ENCODE data around the gene SLC16A3. TPM values are rescaled to one million over a fixed set of nuclear protein-coding genes. Genes with fewer than 3 reads are reported as not detected.

Gene SLC16A3
- total RNA-seq, 4 donors from 2014 or later = 18.8 to 32.9 (median 21.7) TPM

DNA sequence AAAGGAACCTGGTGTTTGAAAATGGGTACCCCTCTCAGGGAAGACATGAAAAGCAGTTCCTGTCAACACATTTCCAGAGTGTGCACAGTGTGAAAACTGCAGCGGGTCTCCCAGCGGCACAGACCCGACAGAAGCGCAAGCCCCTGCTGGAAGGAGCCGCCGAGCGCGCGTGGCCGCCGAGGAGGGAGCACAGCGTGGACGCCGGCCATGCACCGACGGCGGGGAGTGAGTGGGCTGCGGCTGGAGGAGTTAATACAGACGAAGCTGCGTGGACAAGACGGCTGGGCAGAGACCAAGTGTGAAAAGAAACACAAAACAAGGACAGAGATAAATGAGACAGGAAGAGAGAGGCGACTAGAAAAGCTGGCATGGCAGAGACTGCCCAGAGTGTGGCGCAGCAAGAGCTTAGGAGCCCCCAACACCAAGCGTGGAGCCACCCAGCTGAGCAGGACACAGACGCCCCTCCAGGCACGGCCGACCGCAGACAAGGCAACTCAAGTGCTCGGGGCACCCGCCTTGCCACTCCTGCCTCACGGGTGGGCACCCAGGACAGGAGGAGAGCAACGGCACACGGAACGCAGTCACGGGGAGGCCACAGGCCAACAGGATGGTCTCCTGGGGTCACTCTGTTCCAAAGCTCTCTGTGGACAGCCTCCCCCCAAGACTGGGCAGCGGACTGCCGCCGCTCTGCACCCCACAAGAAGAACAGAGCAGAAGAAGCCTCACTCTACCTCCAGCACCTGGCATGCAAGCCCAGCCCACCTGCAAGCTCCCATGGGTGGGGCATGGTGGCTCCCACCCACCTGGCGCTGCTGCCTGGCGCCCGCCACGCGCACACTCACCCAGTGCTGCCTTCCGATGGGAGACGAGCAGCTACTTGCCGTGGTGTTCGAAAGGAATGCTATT, 16.5 kb downstream of the SLC16A3 start:
- DNase-seq = no peak
- H3K27me3 ChIP-seq = no peaks in the 10 kb centered on the region
- no peak for TF ChIP-seq POLR2A (IDR thresholded peaks at IDR 0.05)
- TF ChIP-seq, protein P1, sequence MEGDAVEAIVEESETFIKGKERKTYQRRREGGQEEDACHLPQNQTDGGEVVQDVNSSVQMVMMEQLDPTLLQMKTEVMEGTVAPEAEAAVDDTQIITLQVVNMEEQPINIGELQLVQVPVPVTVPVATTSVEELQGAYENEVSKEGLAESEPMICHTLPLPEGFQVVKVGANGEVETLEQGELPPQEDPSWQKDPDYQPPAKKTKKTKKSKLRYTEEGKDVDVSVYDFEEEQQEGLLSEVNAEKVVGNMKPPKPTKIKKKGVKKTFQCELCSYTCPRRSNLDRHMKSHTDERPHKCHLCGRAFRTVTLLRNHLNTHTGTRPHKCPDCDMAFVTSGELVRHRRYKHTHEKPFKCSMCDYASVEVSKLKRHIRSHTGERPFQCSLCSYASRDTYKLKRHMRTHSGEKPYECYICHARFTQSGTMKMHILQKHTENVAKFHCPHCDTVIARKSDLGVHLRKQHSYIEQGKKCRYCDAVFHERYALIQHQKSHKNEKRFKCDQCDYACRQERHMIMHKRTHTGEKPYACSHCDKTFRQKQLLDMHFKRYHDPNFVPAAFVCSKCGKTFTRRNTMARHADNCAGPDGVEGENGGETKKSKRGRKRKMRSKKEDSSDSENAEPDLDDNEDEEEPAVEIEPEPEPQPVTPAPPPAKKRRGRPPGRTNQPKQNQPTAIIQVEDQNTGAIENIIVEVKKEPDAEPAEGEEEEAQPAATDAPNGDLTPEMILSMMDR (IDR thresholded peaks at IDR 0.05) = no peak
- H3K36me3 ChIP-seq = peaks cover 47 to 87% (median 58%) of the 10 kb centered on the region in 3 donors
- H3K27ac ChIP-seq = peak overlapping the region; percentile 79 to 88 (median 84)
- H3K4me3 ChIP-seq = no peak overlapping the region
- intact Hi-C loops (cut with DNase I) = no loop called here
- H3K9me3 ChIP-seq = no peaks in the 10 kb centered on the region
- H3K4me1 ChIP-seq = peaks cover 52 to 96% (median 58%) of the 10 kb centered on the region in 3 donors
- WGBS, 2 donors = 78 to 79% methylated on average over 18 to 32 of the region's 47 CpGs

GRCh38 chr17:82246040-82246364, 17.2 kb downstream of the SLC16A3 start:
- Histone ChIP-seq H3K27ac (peak overlapping the region; percentile 79 to 88 (median 84)), H3K36me3 (peaks cover 53 to 88% (median 65%) of the 10 kb centered on the region in 3 donors), H3K9me3 (no peaks in the 10 kb centered on the region), H3K4me3 (no peak overlapping the region), H3K27me3 (no peaks in the 10 kb centered on the region), H3K4me1 (peaks cover 47 to 96% (median 51%) of the 10 kb centered on the region in 3 donors)
- TF ChIP-seq, protein P1 (IDR thresholded peaks at IDR 0.05) = no peak
- no peak for TF ChIP-seq POLR2A (IDR thresholded peaks at IDR 0.05)
- 0% methylated on average over 2 of the region's 5 CpGs; no CpG with 5 or more reads in 1 of the 2 donors for WGBS, 2 donors
- intact Hi-C loops (cut with DNase I) = no loop called here
- DNase-seq = no peak

- Histone ChIP-seq H3K4me3 (no peak overlapping the region), H3K36me3 (peaks cover 59 to 94% (median 70%) of the 10 kb centered on the region in 3 donors), H3K27me3 (no peaks in the 10 kb centered on the region), H3K9me3 (no peaks in the 10 kb centered on the region), H3K27ac (peak overlapping the region; percentile 79 to 88 (median 84)), H3K4me1 (peaks cover 42 to 91% (median 46%) of the 10 kb centered on the region in 3 donors)
- TF ChIP-seq, protein P1 (IDR thresholded peaks at IDR 0.05) = no peak
- no peak for TF ChIP-seq POLR2A (IDR thresholded peaks at IDR 0.05)
- intact Hi-C loops (cut with DNase I) = no loop called here
- no peak for DNase-seq
- 24 to 37% methylated on average over 13 to 14 of the region's 27 CpGs for WGBS, 2 donors
These were observed 17.7 kb downstream of the SLC16A3 start for GRCh38 chr17:82246365-82247181.

DNA sequence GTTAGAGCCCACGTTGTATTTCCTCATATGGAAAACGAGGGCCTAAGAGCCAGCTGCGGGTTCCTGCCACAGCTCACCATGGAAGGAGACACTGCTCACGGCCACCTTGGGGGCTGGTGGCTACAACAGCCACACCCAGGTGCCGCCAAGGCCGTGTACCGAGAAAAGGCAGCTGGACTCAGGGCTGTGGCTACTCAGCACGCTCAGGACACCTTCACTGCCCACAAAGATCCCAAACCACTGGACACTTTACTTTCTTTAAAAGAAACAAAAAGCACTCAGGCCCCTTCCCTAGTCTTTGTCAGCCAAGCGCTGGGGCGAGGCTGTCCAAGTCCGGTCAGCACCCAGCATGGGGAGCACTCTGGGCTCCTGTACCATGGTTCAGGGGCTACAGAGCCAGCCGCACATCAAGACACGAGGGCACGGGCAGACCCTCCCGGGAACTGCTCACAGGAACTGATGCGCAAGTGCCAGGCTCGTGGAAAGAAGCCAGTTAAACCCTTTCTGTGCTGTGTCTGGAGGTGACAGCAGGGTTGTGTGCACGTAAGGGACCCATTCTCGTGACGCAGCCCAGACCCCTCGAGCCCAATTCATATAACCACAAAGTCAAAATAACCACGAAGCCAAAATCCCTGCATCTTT, 18.5 kb downstream of the SLC16A3 start:
- H3K27ac ChIP-seq = peak overlapping the region; percentile 79 to 88 (median 84)
- H3K4me1 ChIP-seq = peaks cover 34 to 84% (median 38%) of the 10 kb centered on the region in 3 donors
- TF ChIP-seq POLR2A (IDR thresholded peaks at IDR 0.05) = no peak
- 57 to 64% methylated on average over 5 to 8 of the region's 22 CpGs for WGBS, 2 donors
- H3K4me3 ChIP-seq = no peak overlapping the region
- intact Hi-C loops (cut with DNase I) = no loop called here
- DNase-seq = no peak
- H3K27me3 ChIP-seq = no peaks in the 10 kb centered on the region
- no peaks in the 10 kb centered on the region for H3K9me3 ChIP-seq
- H3K36me3 ChIP-seq = peaks cover 64 to 100% (median 78%) of the 10 kb centered on the region in 3 donors

All from esophagus squamous epithelium (tissue), 5 donors.